Measurements from ENCODE around the gene NRBF2.

DNA sequence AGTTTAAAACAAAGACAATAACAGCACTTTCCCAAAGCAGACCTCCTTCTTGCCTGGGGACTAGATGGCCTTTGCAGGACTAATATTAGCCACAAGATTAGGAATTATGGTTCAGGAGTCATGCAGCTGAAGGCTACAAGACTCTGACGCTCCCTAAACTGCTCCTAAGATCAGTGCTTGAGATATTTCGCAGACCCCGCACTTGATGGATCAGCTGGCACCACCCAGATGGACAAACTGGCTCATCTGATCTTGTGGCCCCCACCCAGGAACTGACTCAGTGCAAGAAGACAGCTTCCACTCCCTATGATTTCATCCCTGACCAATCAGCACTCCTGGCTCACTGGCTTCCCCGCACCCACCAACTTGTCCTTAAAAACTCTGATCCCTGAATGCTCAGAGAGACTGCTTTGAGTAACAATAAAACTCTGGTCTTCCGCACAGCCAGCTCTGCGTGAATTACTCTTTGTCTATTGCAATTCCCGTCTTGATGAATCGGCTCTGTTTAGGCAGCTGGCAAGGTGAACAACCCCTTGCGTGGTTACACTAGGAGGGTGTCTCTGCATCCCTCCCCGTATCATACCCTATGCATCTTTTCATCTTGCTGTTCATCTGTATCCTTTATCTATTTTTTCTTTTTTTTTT, 26.9 kb upstream of the NRBF2 start:
- TF ChIP-seq, protein P1, sequence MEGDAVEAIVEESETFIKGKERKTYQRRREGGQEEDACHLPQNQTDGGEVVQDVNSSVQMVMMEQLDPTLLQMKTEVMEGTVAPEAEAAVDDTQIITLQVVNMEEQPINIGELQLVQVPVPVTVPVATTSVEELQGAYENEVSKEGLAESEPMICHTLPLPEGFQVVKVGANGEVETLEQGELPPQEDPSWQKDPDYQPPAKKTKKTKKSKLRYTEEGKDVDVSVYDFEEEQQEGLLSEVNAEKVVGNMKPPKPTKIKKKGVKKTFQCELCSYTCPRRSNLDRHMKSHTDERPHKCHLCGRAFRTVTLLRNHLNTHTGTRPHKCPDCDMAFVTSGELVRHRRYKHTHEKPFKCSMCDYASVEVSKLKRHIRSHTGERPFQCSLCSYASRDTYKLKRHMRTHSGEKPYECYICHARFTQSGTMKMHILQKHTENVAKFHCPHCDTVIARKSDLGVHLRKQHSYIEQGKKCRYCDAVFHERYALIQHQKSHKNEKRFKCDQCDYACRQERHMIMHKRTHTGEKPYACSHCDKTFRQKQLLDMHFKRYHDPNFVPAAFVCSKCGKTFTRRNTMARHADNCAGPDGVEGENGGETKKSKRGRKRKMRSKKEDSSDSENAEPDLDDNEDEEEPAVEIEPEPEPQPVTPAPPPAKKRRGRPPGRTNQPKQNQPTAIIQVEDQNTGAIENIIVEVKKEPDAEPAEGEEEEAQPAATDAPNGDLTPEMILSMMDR (IDR thresholded peaks at IDR 0.05) = no peak
- TF ChIP-seq EZH2 (IDR thresholded peaks at IDR 0.05; ENCODE audit: borderline replicate concordance, insufficient read depth, low read depth, low read length, poor library complexity, severe bottlenecking) = no peak
